ENCODE data around the gene IRF8. TPM values are rescaled to one million over a fixed set of nuclear protein-coding genes. Genes with fewer than 3 reads are reported as not detected.

The IRF8 gene
- total RNA-seq, 1 experiment from 2014 or later = 0.28 TPM

DNA sequence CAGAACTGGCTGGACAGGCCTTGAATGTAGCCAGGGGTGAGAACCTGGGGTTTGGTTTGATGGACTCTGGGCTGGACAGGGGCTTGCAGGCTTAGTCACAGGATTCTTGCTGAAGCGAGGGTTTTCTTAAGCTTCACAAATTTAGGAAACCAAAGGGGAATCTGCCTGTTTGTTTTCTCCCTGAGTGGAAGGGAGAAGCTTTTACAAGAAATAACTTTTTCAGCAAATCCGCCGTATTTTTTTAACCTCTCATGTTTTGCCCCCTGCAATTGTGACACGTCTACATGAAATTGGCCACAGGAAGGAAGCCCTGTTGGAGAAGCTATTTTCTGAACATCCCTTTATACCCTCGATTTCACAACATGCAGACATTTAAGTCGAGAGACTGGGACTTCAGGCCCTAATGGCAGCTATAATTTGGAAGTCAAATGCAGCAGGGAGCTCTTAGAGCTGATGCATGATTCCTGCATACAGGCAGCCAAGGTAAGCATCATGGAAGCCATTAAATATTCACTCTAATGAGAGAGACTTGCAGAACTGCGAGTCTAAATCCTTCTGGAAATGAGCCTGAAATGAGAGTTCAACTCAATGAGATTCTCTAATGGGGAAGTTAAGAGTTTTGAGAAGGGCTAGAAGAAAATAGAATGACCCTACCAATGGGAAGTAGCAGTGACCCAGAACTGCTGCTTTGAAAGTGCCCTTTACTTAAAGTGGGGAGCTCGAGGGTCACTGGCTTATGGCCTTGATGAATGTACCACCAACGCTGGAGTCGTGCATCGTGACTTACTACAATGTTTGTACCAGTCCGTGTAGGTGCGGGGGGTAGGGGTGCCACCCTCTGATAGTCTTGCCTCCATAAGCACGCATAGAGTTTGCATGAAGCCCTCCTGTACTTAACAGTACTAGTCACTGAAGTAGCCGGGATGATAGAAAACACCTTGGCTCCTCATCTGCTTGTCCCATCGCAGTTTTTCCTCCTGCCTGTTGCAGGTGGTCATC is 45.1 kb upstream of the IRF8 start:
- H3K23ac ChIP-seq (ENCODE audit: insufficient read length, low read depth, low read length) = no peak overlapping the region
- no CpG with 5 or more reads among the region's 16 CpGs for WGBS (ENCODE audit: extremely low coverage, insufficient read length, low lambda C conversion rate)

More for the DNA sequence above, 45.1 kb upstream of the IRF8 start:
- Histone ChIP-seq H3K4ac (ENCODE audit: low read depth, low read length) (no peak overlapping the region), H3K9me3 (ENCODE audit: control insufficient read depth, low read depth, low read length) (no peaks in the 10 kb centered on the region), H4K8ac (replicated peaks; ENCODE audit: insufficient read length, low read depth, low read length) (no peak overlapping the region), H2AK5ac (ENCODE audit: insufficient read length, low read length) (no peak overlapping the region), H2BK20ac (ENCODE audit: low read depth, low read length, poor library complexity, severe bottlenecking) (no peak overlapping the region), H4K91ac (ENCODE audit: insufficient read length, low read depth, low read length) (no peak overlapping the region), H3K27me3 (ENCODE audit: insufficient read depth, low read length) (no peaks in the 10 kb centered on the region), H3K79me1 (ENCODE audit: insufficient read depth, low read depth, low read length, poor library complexity, severe bottlenecking) (no peaks in the 10 kb centered on the region), H3K4me2 (ENCODE audit: insufficient read depth, insufficient read length, low read length) (no peak overlapping the region), H3T11ph (ENCODE audit: low read length) (no peak overlapping the region), H3K4me1 (ENCODE audit: insufficient read depth, low read length) (no peaks in the 10 kb centered on the region), H3K9ac (ENCODE audit: extremely low read depth, insufficient read length, low read length) (no peak overlapping the region), H2BK12ac (ENCODE audit: insufficient read length, low read depth, low read length) (no peak overlapping the region), H3K14ac (ENCODE audit: insufficient read depth, low read length) (no peak overlapping the region), H2BK120ac (ENCODE audit: low read depth, low read length, poor library complexity, severe bottlenecking) (no peak overlapping the region), H3K18ac (ENCODE audit: insufficient read length, low read depth, low read length) (no peak overlapping the region), H4K5ac (ENCODE audit: insufficient read length, low read depth, low read length) (no peak overlapping the region), H3K79me2 (ENCODE audit: insufficient read depth, low read length) (no peaks in the 10 kb centered on the region), H3K23me2 (ENCODE audit: insufficient read length, low read depth, low read length, poor library complexity, severe bottlenecking) (no peaks in the 10 kb centered on the region), H2BK5ac (ENCODE audit: insufficient read length, low read length) (no peak overlapping the region), H3K56ac (ENCODE audit: insufficient read length, low read depth, low read length) (no peak overlapping the region), H2AFZ (ENCODE audit: low read length) (no peak overlapping the region), H3K27ac (ENCODE audit: insufficient read length, low read depth, low read length) (no peak overlapping the region), H4K20me1 (ENCODE audit: control insufficient read depth, insufficient read depth, insufficient read length) (no peaks in the 10 kb centered on the region), H2BK15ac (ENCODE audit: low read depth, low read length) (no peak overlapping the region)
- H3K27me3 Mint-ChIP-seq (ENCODE audit: low read depth) = peaks cover 22% of the 10 kb centered on the region
- H3K36me3 Mint-ChIP-seq (ENCODE audit: insufficient read depth in 1 of 3, low read depth in 3 of 3) = no peaks in the 10 kb centered on the region; a peak in 1 of 7 replicates
- H3K27ac Mint-ChIP-seq = no peak overlapping the region
- peaks cover 8% of the 10 kb centered on the region in 2 experiments; a peak in 3 of 4 replicates for H3K4me1 Mint-ChIP-seq
- TF ChIP-seq CTCF (conservative IDR thresholded peaks at IDR 0.05) = no peak
- H3K4me3 Mint-ChIP-seq = no peak overlapping the region
- no peaks in the 10 kb centered on the region for H3K9me3 Mint-ChIP-seq
- no peak for DNase-seq

All from H9 (cell line).